MM.1S (cell line): Measurements from ENCODE around the gene MASP1.

Source experiments
- DNase-seq: peaks from one replicate; pipeline ENCODE4 v3.0.0-alpha.2; 2015
- H2AFZ ChIP-seq: fragments of 300-600 bp; sonication (generic); 2 replicates; pipeline ENCODE4 v1.6.0; 2016; ENCODE audit warnings: antibody characterized with exemption, low read length
- H3F3A ChIP-seq: fragments of 300-600 bp; sonication (generic); 2 replicates; pipeline ENCODE4 v1.6.1; 2016; ENCODE audit warnings: mild to moderate bottlenecking, antibody characterized with exemption, low read length, moderate library complexity, mixed read lengths; ENCODE audit not compliant: insufficient read depth
- H3K27ac ChIP-seq: fragments of 300-600 bp; sonication (generic); 2 replicates; pipeline ENCODE4 v1.5.1; 2016; ENCODE audit warnings: mild to moderate bottlenecking, low read length
- H3K27me3 ChIP-seq: fragments of 300-600 bp; sonication (generic); replicated peaks from 2 replicates; pipeline ENCODE4 v1.6.0; 2016; ENCODE audit warnings: low read length; ENCODE audit not compliant: insufficient read depth
- H3K36me3 ChIP-seq: fragments of 300-600 bp; sonication (generic); replicated peaks from 2 replicates; pipeline ENCODE4 v1.6.1; 2016; ENCODE audit warnings: mild to moderate bottlenecking, low read length, mixed read lengths; ENCODE audit not compliant: insufficient read depth
- H3K4me1 ChIP-seq: fragments of 300-600 bp; sonication (generic); 2 replicates; pipeline ENCODE4 v1.6.1; 2016; ENCODE audit warnings: low read length, mixed read lengths
- H3K4me2 ChIP-seq: fragments of 300-600 bp; sonication (generic); 2 replicates; pipeline ENCODE4 v1.6.0; 2016; ENCODE audit warnings: low read depth, low read length
- H3K4me3 ChIP-seq: fragments of 300-600 bp; sonication (generic); 2 replicates; pipeline ENCODE4 v1.5.1; 2016; ENCODE audit warnings: low read length, mixed read lengths
- H3K79me2 ChIP-seq: fragments of 300-600 bp; sonication (generic); 2 replicates; pipeline ENCODE4 v1.6.1; 2016; ENCODE audit warnings: mixed run types, low read length, mixed read lengths
- H3K9ac ChIP-seq: fragments of 300-600 bp; sonication (generic); 2 replicates; pipeline ENCODE4 v1.6.1; 2016; ENCODE audit warnings: low read length, mixed read lengths
- H3K9me2 ChIP-seq: fragments of 300-600 bp; sonication (generic); replicated peaks from 2 replicates; pipeline ENCODE4 v1.6.1; 2016; ENCODE audit warnings: mild to moderate bottlenecking, low read length, mixed read lengths; ENCODE audit not compliant: insufficient read depth
- H3K9me3 ChIP-seq: fragments of 300-600 bp; sonication (generic); replicated peaks from 2 replicates; pipeline ENCODE4 v1.6.1; 2016; ENCODE audit warnings: mild to moderate bottlenecking, low read length, mixed read lengths; ENCODE audit not compliant: insufficient read depth
- H4K20me1 ChIP-seq: fragments of 300-600 bp; sonication (generic); 2 replicates; pipeline ENCODE4 v1.6.1; 2016; ENCODE audit warnings: mild to moderate bottlenecking, low read length, moderate library complexity, mixed read lengths; ENCODE audit not compliant: insufficient read depth
- EZH2 ChIP-seq: fragments of 300-600 bp; sonication (generic); optimal IDR thresholded peaks from 2 replicates; pipeline ENCODE3; 2017; ENCODE audit warnings: low read depth, mild to moderate bottlenecking, antibody characterized with exemption, low read length, mixed read lengths
- EZH2phosphoT487 ChIP-seq: fragments of 300-600 bp; sonication (generic); IDR thresholded peaks from 2 replicates; pipeline ENCODE4 v1.6.1; 2018; ENCODE audit warnings: antibody characterized with exemption, low read length
- TF ChIP-seq, protein P1 (sequence below): fragments of 300-600 bp; sonication (generic); IDR thresholded peaks from 2 replicates; pipeline ENCODE4 v1.5.1; 2016; ENCODE audit warnings: antibody characterized with exemption, low read length, mixed read lengths

The MASP1 gene

DNA sequence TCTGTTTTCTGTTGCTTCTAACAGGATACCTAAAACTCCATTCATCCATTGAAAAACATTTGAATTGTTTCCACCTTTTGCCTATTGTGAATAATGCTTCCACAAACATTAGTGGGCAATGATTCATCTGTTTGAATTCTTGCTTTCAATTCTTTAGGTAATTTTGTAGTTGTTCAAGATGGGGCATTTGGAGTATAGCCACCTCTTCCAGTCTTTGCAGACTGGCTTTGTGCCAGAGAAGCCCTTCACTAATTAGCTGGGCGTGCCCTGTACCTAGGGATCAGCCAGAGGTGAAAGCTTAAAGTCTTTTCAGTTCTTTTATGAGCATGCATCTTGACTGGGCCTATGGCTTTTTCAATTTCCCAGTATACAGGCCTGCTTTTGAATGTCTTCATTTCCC, 83.4 kb downstream of the MASP1 start:
- Histone ChIP-seq H3K27ac (no peak overlapping the region), H3K36me3 (no peaks in the 10 kb centered on the region), H3K9me3 (no peaks in the 10 kb centered on the region), H3F3A (no peaks in the 10 kb centered on the region), H2AFZ (no peak overlapping the region), H3K4me2 (no peak overlapping the region), H3K9me2 (no peaks in the 10 kb centered on the region), H3K4me3 (no peak overlapping the region), H3K9ac (no peak overlapping the region), H4K20me1 (no peaks in the 10 kb centered on the region), H3K27me3 (no peaks in the 10 kb centered on the region), H3K79me2 (no peaks in the 10 kb centered on the region), H3K4me1 (no peaks in the 10 kb centered on the region)
- TF ChIP-seq EZH2phosphoT487: no peak
- TF ChIP-seq, protein P1, sequence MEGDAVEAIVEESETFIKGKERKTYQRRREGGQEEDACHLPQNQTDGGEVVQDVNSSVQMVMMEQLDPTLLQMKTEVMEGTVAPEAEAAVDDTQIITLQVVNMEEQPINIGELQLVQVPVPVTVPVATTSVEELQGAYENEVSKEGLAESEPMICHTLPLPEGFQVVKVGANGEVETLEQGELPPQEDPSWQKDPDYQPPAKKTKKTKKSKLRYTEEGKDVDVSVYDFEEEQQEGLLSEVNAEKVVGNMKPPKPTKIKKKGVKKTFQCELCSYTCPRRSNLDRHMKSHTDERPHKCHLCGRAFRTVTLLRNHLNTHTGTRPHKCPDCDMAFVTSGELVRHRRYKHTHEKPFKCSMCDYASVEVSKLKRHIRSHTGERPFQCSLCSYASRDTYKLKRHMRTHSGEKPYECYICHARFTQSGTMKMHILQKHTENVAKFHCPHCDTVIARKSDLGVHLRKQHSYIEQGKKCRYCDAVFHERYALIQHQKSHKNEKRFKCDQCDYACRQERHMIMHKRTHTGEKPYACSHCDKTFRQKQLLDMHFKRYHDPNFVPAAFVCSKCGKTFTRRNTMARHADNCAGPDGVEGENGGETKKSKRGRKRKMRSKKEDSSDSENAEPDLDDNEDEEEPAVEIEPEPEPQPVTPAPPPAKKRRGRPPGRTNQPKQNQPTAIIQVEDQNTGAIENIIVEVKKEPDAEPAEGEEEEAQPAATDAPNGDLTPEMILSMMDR: no peak
- TF ChIP-seq EZH2: no peak
- DNase-seq: no peak

DNA sequence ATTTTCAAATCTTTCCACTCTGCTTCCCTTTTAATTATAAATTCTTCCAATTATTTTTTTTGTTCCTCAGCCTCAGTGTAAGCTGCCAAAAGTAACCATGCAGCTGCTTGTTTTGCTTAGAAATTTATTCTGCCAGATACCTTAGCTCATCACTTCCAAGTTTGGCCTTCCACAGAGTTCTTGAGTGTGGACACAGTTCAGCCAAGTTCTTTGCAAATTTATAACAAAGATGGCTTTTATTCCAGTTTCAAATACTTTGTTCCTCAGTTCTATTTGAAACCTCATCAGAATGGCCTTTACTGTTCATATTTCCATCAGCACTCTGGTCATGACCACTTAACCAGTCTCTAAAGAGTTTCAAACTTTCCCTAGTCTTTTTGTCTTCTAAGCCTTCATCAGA, 83.9 kb downstream of the MASP1 start:
- no peaks in the 10 kb centered on the region for H3K79me2 ChIP-seq
- TF ChIP-seq EZH2phosphoT487 (no peak), EZH2 (no peak)
- TF ChIP-seq, protein P1: no peak
- H3K9ac ChIP-seq: no peak overlapping the region
- H3K4me2 ChIP-seq: no peak overlapping the region
- H3K9me3 ChIP-seq: no peaks in the 10 kb centered on the region
- H3K36me3 ChIP-seq: no peaks in the 10 kb centered on the region
- H3K4me3 ChIP-seq: no peak overlapping the region
- no peaks in the 10 kb centered on the region for H3K4me1 ChIP-seq
- H3K27ac ChIP-seq: no peak overlapping the region
- H2AFZ ChIP-seq: no peak overlapping the region
- no peaks in the 10 kb centered on the region for H4K20me1 ChIP-seq
- H3K27me3 ChIP-seq: no peaks in the 10 kb centered on the region
- no peak for DNase-seq
- H3K9me2 ChIP-seq: no peaks in the 10 kb centered on the region
- H3F3A ChIP-seq: no peaks in the 10 kb centered on the region

DNA sequence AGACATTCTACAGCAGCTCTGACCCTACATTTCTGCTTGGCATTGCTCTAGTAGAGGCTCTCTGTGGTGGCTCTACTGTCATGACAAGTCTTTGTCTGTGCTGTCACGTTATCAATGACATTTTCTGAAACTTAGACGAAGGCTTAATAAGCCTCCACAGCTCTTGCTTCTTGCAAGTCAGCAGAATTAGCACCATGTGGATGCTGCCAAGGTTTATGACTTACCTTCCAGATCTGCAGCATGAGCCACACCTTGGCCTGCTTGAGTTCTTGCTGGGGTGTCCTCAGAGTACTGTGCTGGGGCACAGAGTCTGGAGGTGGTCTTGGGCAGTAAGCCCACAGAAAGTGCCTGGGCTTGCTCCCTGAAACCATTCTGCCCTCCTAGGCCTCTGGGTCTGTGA, 84.5 kb downstream of the MASP1 start:
- DNase-seq: no peak
- TF ChIP-seq EZH2 (no peak), EZH2phosphoT487 (no peak)
- TF ChIP-seq, protein P1: no peak
- H3K9me3 ChIP-seq: no peaks in the 10 kb centered on the region

More for the DNA sequence above, 84.5 kb downstream of the MASP1 start:
- H3K79me2 ChIP-seq: no peaks in the 10 kb centered on the region
- H3K4me1 ChIP-seq: no peaks in the 10 kb centered on the region
- no peak overlapping the region for H3K4me2 ChIP-seq
- no peak overlapping the region for H3K27ac ChIP-seq
- no peak overlapping the region for H3K9ac ChIP-seq
- no peaks in the 10 kb centered on the region for H3K36me3 ChIP-seq
- H3F3A ChIP-seq: no peaks in the 10 kb centered on the region
- H2AFZ ChIP-seq: no peak overlapping the region
- no peak overlapping the region for H3K4me3 ChIP-seq
- no peaks in the 10 kb centered on the region for H3K9me2 ChIP-seq
- H3K27me3 ChIP-seq: no peaks in the 10 kb centered on the region
- no peaks in the 10 kb centered on the region for H4K20me1 ChIP-seq
